PC-3 (cell line): Measurements from ENCODE around the gene ANKLE1. TPM values are rescaled to one million over a fixed set of nuclear protein-coding genes. Genes with fewer than 3 reads are reported as not detected.

Experiments used
- ATAC-seq: fragments of 200-7000 bp; cut with Tn5 transposase; 2 replicates; pipeline ENCODE4 v1.9.1; 2020; ENCODE audit warnings: mild to moderate bottlenecking, moderate library complexity
- BruUV-seq: library from RNA; stranded (reverse); fragments of 400-500 nt; replicated peaks from 2 replicates; lab custom pipeline; 2021; lab: Mats Ljungman, UMichigan
- CTCF ChIA-PET: fragments of 300-600 bp; sonication (Branson Sonifier 250); formaldehyde crosslinking; loops from one replicate; lab custom pipeline; 2022; ENCODE audit warnings: antibody characterized with exemption; lab: Charles Lee
- POLR2A ChIA-PET: fragments of 300-600 bp; sonication (Branson Sonifier 250); formaldehyde crosslinking; loops from one replicate; lab custom pipeline; 2022; ENCODE audit warnings: antibody characterized with exemption; ENCODE audit not compliant: unreplicated experiment; lab: Charles Lee
- DNase-seq: peaks from one replicate; pipeline ENCODE4 v3.0.0-alpha.2; 2015
- H2AFZ ChIP-seq: fragments of 300-600 bp; sonication (generic); 2 replicates; pipeline ENCODE4 v1.6.0; 2016; ENCODE audit warnings: antibody characterized with exemption, low read length
- H3F3A ChIP-seq: fragments of 300-600 bp; sonication (generic); one replicate; pipeline ENCODE4 v1.6.0; 2017; ENCODE audit warnings: antibody characterized with exemption, low read length, control low read depth, mild to moderate bottlenecking; ENCODE audit not compliant: unreplicated experiment
- H3K27ac ChIP-seq: fragments of 300-600 bp; sonication (generic); 2 replicates; pipeline ENCODE4 v1.5.1; 2016; ENCODE audit warnings: mild to moderate bottlenecking, low read length
- H3K27me3 ChIP-seq: fragments of 300-600 bp; sonication (generic); 2 replicates; pipeline ENCODE4 v1.6.1; 2016; ENCODE audit warnings: low read length, mixed read lengths
- H3K36me3 ChIP-seq: fragments of 300-600 bp; sonication (generic); 2 replicates; pipeline ENCODE4 v1.6.1; 2016; ENCODE audit warnings: low read depth, mixed run types, low read length, mixed read lengths
- H3K4me1 ChIP-seq: fragments of 300-600 bp; sonication (generic); 2 replicates; pipeline ENCODE4 v1.5.1; 2016; ENCODE audit warnings: low read length; ENCODE audit not compliant: insufficient read depth
- H3K4me2 ChIP-seq: fragments of 300-600 bp; sonication (generic); 2 replicates; pipeline ENCODE4 v1.6.0; 2016; ENCODE audit warnings: low read length
- H3K4me3 ChIP-seq: fragments of 300-600 bp; sonication (generic); 2 replicates; pipeline ENCODE4 v1.5.1; 2016; ENCODE audit warnings: mild to moderate bottlenecking, low read length, mixed read lengths
- H3K79me2 ChIP-seq: fragments of 300-600 bp; sonication (generic); 2 replicates; pipeline ENCODE4 v1.6.1; 2017; ENCODE audit warnings: low read length, mixed read lengths
- H3K9ac ChIP-seq: fragments of 300-600 bp; sonication (generic); 2 replicates; pipeline ENCODE4 v1.6.0; 2016; ENCODE audit warnings: mild to moderate bottlenecking, low read length
- H3K9me2 ChIP-seq: fragments of 300-600 bp; sonication (generic); replicated peaks from 2 replicates; pipeline ENCODE4 v1.6.1; 2016; ENCODE audit warnings: mixed run types, low read length, mixed read lengths
- H3K9me3 ChIP-seq: fragments of 300-600 bp; sonication (generic); 2 replicates; pipeline ENCODE4 v1.6.1; 2016; ENCODE audit warnings: low read length, mixed read lengths
- H4K20me1 ChIP-seq: fragments of 300-600 bp; sonication (generic); 2 replicates; pipeline ENCODE4 v1.6.1; 2016; ENCODE audit warnings: low read length, mixed read lengths
- EZH2 ChIP-seq: fragments of 300-600 bp; sonication (generic); IDR thresholded peaks from one replicate; pipeline ENCODE4 v1.6.1; 2017; ENCODE audit warnings: antibody characterized with exemption, mild to moderate bottlenecking, low read length; ENCODE audit not compliant: unreplicated experiment
- EZH2phosphoT487 ChIP-seq: fragments of 300-600 bp; sonication (generic); IDR thresholded peaks from 2 replicates; pipeline ENCODE4 v1.6.1; 2018; ENCODE audit warnings: mild to moderate bottlenecking, antibody characterized with exemption, low read length, borderline replicate concordance
- intact Hi-C: fragments of 100-400 bp; cut with micrococcal nuclease; formaldehyde crosslinking; loops from 2 replicates; pipeline ENCODE4 v1.9.0; 2023
- total RNA-seq: library from RNA; depleted of rRNA; stranded (reverse); fragments of >200 nt; gene quantifications from 2 replicates; pipeline ENCODE4 v1.2.3, GENCODE V29; 2014
- TF ChIP-seq, protein P1 (sequence below): fragments of 300-600 bp; sonication (generic); conservative IDR thresholded peaks from 2 replicates; pipeline ENCODE4 v1.5.1; 2017; ENCODE audit warnings: antibody characterized with exemption, low read depth, mild to moderate bottlenecking, low read length

Gene ANKLE1
- total RNA-seq, 1 experiment from 2014 or later, result 2.2 TPM

DNA sequence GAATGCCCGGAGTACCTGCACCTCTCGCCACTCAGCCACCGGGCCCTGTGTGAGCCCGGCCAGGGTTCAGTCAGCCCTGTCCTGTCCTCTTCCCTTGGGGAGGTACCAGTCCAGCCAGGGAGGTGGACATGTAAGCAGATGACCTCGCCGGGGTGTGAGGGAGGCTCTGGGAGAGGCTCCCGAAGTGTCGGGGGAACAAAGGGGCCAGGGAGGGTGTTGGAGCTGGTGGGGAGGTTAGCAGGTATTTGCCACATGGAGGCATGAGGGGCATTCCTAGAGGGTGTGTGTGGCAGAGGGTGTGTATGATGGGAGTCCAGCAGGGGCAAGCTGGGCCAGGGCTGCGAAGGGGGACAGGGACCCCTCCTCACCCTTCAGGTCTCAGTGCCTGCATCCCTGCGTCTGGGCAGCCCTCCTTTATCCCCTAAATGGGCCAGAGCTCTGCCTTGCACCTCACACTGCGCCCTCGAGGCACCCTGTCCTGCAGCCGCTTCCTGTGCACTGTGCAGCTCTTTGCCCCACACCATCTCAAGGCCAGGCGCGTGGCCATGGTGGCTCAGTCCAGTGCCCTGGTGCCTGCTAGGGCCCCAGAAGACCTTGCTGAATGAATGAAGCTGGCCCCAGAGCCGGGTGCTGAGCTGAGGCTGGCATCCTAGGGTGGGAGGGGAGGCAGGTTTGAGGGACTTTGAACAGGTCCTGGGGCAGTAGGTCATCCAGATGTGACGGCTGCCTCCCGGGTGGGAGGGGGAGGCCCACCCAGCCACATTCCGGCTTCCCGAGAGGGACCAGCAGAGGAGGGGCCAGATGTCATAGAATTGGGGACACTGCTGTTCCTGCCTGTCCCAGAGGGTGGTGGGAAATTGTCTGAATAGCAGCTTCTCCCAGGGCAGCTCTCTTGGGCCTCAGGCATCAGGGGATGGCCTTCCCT is 30.8 kb downstream of the ANKLE1 start:
- Histone ChIP-seq H3K9me3 (no peaks in the 10 kb centered on the region), H3F3A (no peaks in the 10 kb centered on the region), H3K4me1 (peaks cover 44% of the 10 kb centered on the region), H2AFZ (no peak overlapping the region), H3K79me2 (peaks cover 53% of the 10 kb centered on the region), H3K4me3 (peak overlapping the region; percentile 40; the same call in 1 of the 2 replicates), H4K20me1 (no peaks in the 10 kb centered on the region), H3K9me2 (no peaks in the 10 kb centered on the region), H3K27ac (peak overlapping the region; percentile 76), H3K4me2 (peak overlapping the region; percentile 87), H3K9ac (peak overlapping the region; percentile 53), H3K27me3 (no peaks in the 10 kb centered on the region), H3K36me3 (peaks cover 15% of the 10 kb centered on the region; the same call in 1 of the 2 replicates)
- DNase-seq, result no peak
- intact Hi-C loops, result no loop called here
- ChIA-PET POLR2A (interaction anchor here (0.6 to 0.7 kb wide), 2 partner anchors 86 to 107 kb away, joined by 6 to 12 read pairs; partner anchors contain the start of gene OCEL1), CTCF (no interaction called here)
- no peak for ATAC-seq
- no TSS peak for BruUV-seq
- TF ChIP-seq EZH2 (no peak), EZH2phosphoT487 (no peak)
- TF ChIP-seq, protein P1, sequence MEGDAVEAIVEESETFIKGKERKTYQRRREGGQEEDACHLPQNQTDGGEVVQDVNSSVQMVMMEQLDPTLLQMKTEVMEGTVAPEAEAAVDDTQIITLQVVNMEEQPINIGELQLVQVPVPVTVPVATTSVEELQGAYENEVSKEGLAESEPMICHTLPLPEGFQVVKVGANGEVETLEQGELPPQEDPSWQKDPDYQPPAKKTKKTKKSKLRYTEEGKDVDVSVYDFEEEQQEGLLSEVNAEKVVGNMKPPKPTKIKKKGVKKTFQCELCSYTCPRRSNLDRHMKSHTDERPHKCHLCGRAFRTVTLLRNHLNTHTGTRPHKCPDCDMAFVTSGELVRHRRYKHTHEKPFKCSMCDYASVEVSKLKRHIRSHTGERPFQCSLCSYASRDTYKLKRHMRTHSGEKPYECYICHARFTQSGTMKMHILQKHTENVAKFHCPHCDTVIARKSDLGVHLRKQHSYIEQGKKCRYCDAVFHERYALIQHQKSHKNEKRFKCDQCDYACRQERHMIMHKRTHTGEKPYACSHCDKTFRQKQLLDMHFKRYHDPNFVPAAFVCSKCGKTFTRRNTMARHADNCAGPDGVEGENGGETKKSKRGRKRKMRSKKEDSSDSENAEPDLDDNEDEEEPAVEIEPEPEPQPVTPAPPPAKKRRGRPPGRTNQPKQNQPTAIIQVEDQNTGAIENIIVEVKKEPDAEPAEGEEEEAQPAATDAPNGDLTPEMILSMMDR, result no peak

DNA sequence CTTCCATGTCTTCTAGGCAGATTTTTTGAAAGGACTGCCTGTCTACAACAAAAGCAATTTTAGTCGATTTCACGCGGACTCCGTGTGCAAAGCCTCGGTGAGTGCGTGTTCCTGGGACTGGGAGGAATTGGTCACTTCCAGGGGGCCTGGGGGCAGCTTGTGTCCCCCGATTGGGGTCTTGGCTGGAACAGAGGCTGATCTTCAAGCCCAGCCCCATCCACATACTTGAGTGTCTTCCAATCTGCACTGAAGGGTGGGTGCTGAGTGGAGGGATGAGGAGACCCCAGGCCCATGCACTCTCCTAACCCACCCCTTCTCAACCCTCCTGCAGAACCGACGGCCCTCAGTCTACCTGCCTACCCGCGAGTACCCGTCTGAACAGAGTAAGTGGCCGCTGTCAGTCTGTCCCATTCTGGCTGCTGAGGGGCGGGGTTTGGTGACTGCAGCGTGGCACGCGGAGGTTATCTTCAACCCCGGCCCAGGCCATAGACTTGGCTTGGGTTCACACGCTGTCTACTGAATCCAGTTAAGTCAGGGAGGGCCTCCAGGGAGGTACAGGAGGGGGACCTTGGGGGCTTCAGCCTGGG is 32.4 kb downstream of the ANKLE1 start:
- no peak for ATAC-seq
- H3F3A ChIP-seq, result no peaks in the 10 kb centered on the region
- H2AFZ ChIP-seq, result no peak overlapping the region
- peaks cover 49% of the 10 kb centered on the region for H3K4me1 ChIP-seq
- BruUV-seq, result no TSS peak
- no peak overlapping the region for H3K4me2 ChIP-seq
- no peaks in the 10 kb centered on the region for H3K9me2 ChIP-seq
- H4K20me1 ChIP-seq, result no peaks in the 10 kb centered on the region
- H3K36me3 ChIP-seq, result peaks cover 18% of the 10 kb centered on the region; the same call in 1 of the 2 replicates
- no peak overlapping the region for H3K27ac ChIP-seq
- H3K79me2 ChIP-seq, result peaks cover 56% of the 10 kb centered on the region
- H3K9ac ChIP-seq, result no peak overlapping the region
- no peaks in the 10 kb centered on the region for H3K9me3 ChIP-seq
- H3K27me3 ChIP-seq, result no peaks in the 10 kb centered on the region
- no peak for DNase-seq
- TF ChIP-seq, protein P1, result no peak
- no peak for TF ChIP-seq EZH2
- TF ChIP-seq EZH2phosphoT487, result no peak
- CTCF ChIA-PET, result no interaction called here
- intact Hi-C loops, result no loop called here
- H3K4me3 ChIP-seq, result no peak overlapping the region
- POLR2A ChIA-PET, result no interaction called here
